GM12878 (cell line): ENCODE results near the gene FNDC3A. TPM values are rescaled to one million over a fixed set of nuclear protein-coding genes. Genes with fewer than 3 reads are reported as not detected.

Source experiments
- BCL3 ChIP-seq: IDR thresholded peaks from 2 replicates; pipeline ENCODE4 v1.6.1; 2011; ENCODE audit warnings: borderline replicate concordance, low read depth, mild to moderate bottlenecking, moderate library complexity, low read length; ENCODE audit not compliant: insufficient read depth, poor library complexity, severe bottlenecking
- CHD2 ChIP-seq: IDR thresholded peaks from 2 replicates; pipeline ENCODE4 v1.6.1; 2011; ENCODE audit warnings: low read depth, low read length, improper control_type of control experiment, borderline replicate concordance
- EZH2 ChIP-seq: IDR thresholded peaks from 2 replicates; pipeline ENCODE4 v1.6.1; 2012; ENCODE audit warnings: low read depth, mild to moderate bottlenecking, control low read depth, inconsistent platforms, low read length, borderline replicate concordance; ENCODE audit not compliant: control insufficient read depth
- HDGF ChIP-seq: fragments of 450-650 bp; IDR thresholded peaks from 2 replicates; pipeline ENCODE4 v1.6.1; 2016; ENCODE audit warnings: antibody characterized with exemption
- IKZF2 ChIP-seq, 2 experiments: fragments of 450-650 bp; IDR thresholded peaks; 2 replicates each; pipeline ENCODE4 v1.6.1; 2017; ENCODE audit warnings: mild to moderate bottlenecking in 2 of 2, moderate library complexity in 2 of 2
- IRF3 ChIP-seq: fragments of 450-650 bp; IDR thresholded peaks from 2 replicates; pipeline ENCODE4 v1.6.1; 2014; ENCODE audit warnings: mild to moderate bottlenecking
- MEF2A ChIP-seq: IDR thresholded peaks from 2 replicates; pipeline ENCODE4 v1.6.1; 2011; ENCODE audit warnings: low read depth, mild to moderate bottlenecking, low read length, moderate library complexity; ENCODE audit not compliant: insufficient read depth
- MXI1 ChIP-seq: fragments of 150-350 bp; IDR thresholded peaks from 2 replicates; pipeline ENCODE4 v1.6.1; 2011; ENCODE audit warnings: low read depth, mild to moderate bottlenecking, inconsistent platforms, low read length, improper control_type of control experiment
- MYB ChIP-seq: fragments of 150-350 bp; IDR thresholded peaks from 2 replicates; pipeline ENCODE4 v1.6.1; 2014; ENCODE audit warnings: mild to moderate bottlenecking, low read depth, low read length, borderline replicate concordance
- NFIC ChIP-seq: IDR thresholded peaks from 2 replicates; pipeline ENCODE4 v1.6.1; 2012; ENCODE audit warnings: low read depth, mild to moderate bottlenecking, inconsistent platforms, low read length, moderate library complexity
- NKRF ChIP-seq: fragments of 450-650 bp; conservative IDR thresholded peaks from 2 replicates; pipeline ENCODE4 v1.6.1; 2017; ENCODE audit warnings: mild to moderate bottlenecking, moderate library complexity
- NR2F1 ChIP-seq: fragments of 450-650 bp; conservative IDR thresholded peaks from 2 replicates; pipeline ENCODE4 v1.6.1; 2017; ENCODE audit warnings: mild to moderate bottlenecking
- PAX5 ChIP-seq: IDR thresholded peaks from 2 replicates; pipeline ENCODE4 v1.6.1; 2011; ENCODE audit warnings: low read depth, low read length, borderline replicate concordance
- RAD21 ChIP-seq: IDR thresholded peaks from 2 replicates; pipeline ENCODE4 v1.6.1; 2011; ENCODE audit warnings: mild to moderate bottlenecking, low read depth, low read length, moderate library complexity; ENCODE audit not compliant: insufficient read depth
- RB1 ChIP-seq: fragments of 450-650 bp; formaldehyde crosslinking; IDR thresholded peaks from 2 replicates; pipeline ENCODE4 v1.6.1; 2017; ENCODE audit warnings: mild to moderate bottlenecking, borderline replicate concordance
- RBBP5 ChIP-seq: fragments of 200-600 bp; sonication (generic); conservative IDR thresholded peaks from 2 replicates; pipeline ENCODE4 v1.6.1; 2016
- RCOR1 ChIP-seq: conservative IDR thresholded peaks from 2 replicates; pipeline ENCODE4 v1.6.1; 2012; ENCODE audit warnings: low read depth, low read length, improper control_type of control experiment
- RELB ChIP-seq: fragments of 450-650 bp; IDR thresholded peaks from 2 replicates; pipeline ENCODE4 v1.6.1; 2017; ENCODE audit warnings: low read depth, mild to moderate bottlenecking, moderate library complexity
- SMAD1 ChIP-seq: fragments of 450-650 bp; IDR thresholded peaks from 2 replicates; pipeline ENCODE4 v1.6.1; 2018; ENCODE audit warnings: mild to moderate bottlenecking, low read depth; ENCODE audit not compliant: partially characterized antibody
- SMAD5 ChIP-seq: IDR thresholded peaks from 2 replicates; pipeline ENCODE4 v1.6.1; 2016; ENCODE audit warnings: antibody characterized with exemption, low read depth
- SREBF1 ChIP-seq: IDR thresholded peaks from 2 replicates; pipeline ENCODE4 v1.6.1; 2012; ENCODE audit warnings: mild to moderate bottlenecking, low read length
- STAT1 ChIP-seq: fragments of 450-650 bp; conservative IDR thresholded peaks from 2 replicates; pipeline ENCODE4 v1.6.1; 2014; ENCODE audit warnings: antibody characterized with exemption, mild to moderate bottlenecking
- TBL1XR1 ChIP-seq: IDR thresholded peaks from 2 replicates; pipeline ENCODE4 v1.6.1; 2012; ENCODE audit warnings: low read depth, low read length, improper control_type of control experiment
- WRNIP1 ChIP-seq: IDR thresholded peaks from 2 replicates; pipeline ENCODE4 v1.6.1; 2011; ENCODE audit warnings: low read depth, low read length, improper control_type of control experiment, borderline replicate concordance
- YBX1 ChIP-seq: fragments of 450-650 bp; IDR thresholded peaks from 2 replicates; pipeline ENCODE4 v1.6.1; 2016; ENCODE audit warnings: antibody characterized with exemption
- ZNF24 ChIP-seq: fragments of 450-650 bp; IDR thresholded peaks from 2 replicates; pipeline ENCODE4 v1.6.1; 2017; ENCODE audit warnings: antibody characterized with exemption, mild to moderate bottlenecking
- ZSCAN29 ChIP-seq: fragments of 450-650 bp; IDR thresholded peaks from 2 replicates; pipeline ENCODE4 v1.6.1; 2017; ENCODE audit warnings: mild to moderate bottlenecking, moderate library complexity
- ZZZ3 ChIP-seq: IDR thresholded peaks from 2 replicates; pipeline ENCODE4 v1.6.1; 2011; ENCODE audit warnings: low read depth; ENCODE audit not compliant: control insufficient read depth, insufficient read length
- polyA plus RNA-seq, 11 experiments: library from polyadenylated mRNA; depleted of rRNA in 4 of 11; unstranded in 6 of 11; stranded (reverse) in 5 of 11; fragments of >200 nt; fragmentation: Nextera tagmentation in 4 of 11; fragmentation: Illumina TruSeq in 1 of 11; extraction: Ambion mirVana in 4 of 11; extraction: Trizol in 1 of 11; gene quantifications; 1 replicate in 1 of 11; 2 replicates in 10 of 11; pipeline versions ENCODE4 v1.2.1 to v1.2.3, GENCODE V29; 2011 to 2016; ENCODE audit warnings: inconsistent platforms in 2 of 11, missing spikeins in 2 of 11, low read depth in 1 of 11
- total RNA-seq, 4 experiments: library from RNA; depleted of rRNA in 3 of 4; stranded (reverse); fragments of >200 nt in 3 of 4; fragmentation: Illumina TruSeq in 1 of 4; extraction: Trizol in 1 of 4; gene quantifications; 2 replicates each; pipeline versions ENCODE4 v1.2.1 to v1.2.3, GENCODE V29; 2013 to 2021

FNDC3A gene
- total and polyA plus RNA-seq, 10 of the 15 experiments (the other 5 are each of a cell fraction or from before 2014, with no cell fraction given): 6.3 to 46.4 (median 22.8) TPM

- TF ChIP-seq IKZF2 (IDR thresholded peaks at IDR 0.05) (peak; percentile 35 to 54; a peak in 3 of 4 replicates), MXI1 (no peak), RBBP5 (no peak), CHD2 (no peak), STAT1 (no peak), HDGF (0 out of 2 replicates have a peak, but pooled peaks have one; percentile 72), RB1 (no peak), ZZZ3 (no peak), ZSCAN29 (no peak), WRNIP1 (no peak), IRF3 (no peak), RELB (no peak), EZH2 (no peak), BCL3 (no peak), TBL1XR1 (no peak), YBX1 (no peak), SMAD1 (no peak), SMAD5 (no peak), SREBF1 (no peak), NFIC (peak; percentile 97), PAX5 (no peak), NKRF (no peak), MYB (no peak), MEF2A (peak; percentile 66; the same call in 1 of the 2 replicates), NR2F1 (no peak), RAD21 (no peak), ZNF24 (no peak), RCOR1 (no peak)
These were observed 19.0 kb downstream of the FNDC3A start (continued) for GRCh38 chr13:48994706-48995105.
